K562 (cell line): ENCODE data around the gene ALOX12. TPM values are rescaled to one million over a fixed set of nuclear protein-coding genes. Genes with fewer than 3 reads are reported as not detected.
A peak's percentile ranks its signal among the peaks of the same experiment; 100 is the strongest.

Experiments
- ATAC-seq: fragments of 200-7000 bp; cut with Tn5 transposase; 3 replicates; pipeline ENCODE4 v1.9.1; 2020; ENCODE audit warnings: moderate library complexity
- BruUV-seq: library from RNA; stranded (reverse); fragments of 400-500 nt; replicated peaks from 2 replicates; lab custom pipeline; 2021; lab: Mats Ljungman, UMichigan
- CTCF ChIA-PET: fragments of 300-600 bp; formaldehyde crosslinking; extraction: SDS; loops from one replicate; lab custom pipeline; 2021; ENCODE audit warnings: low intra/inter-chr PET ratio; lab: Yijun Ruan, JAX
- POLR2A ChIA-PET: fragments of 300-600, 350-650 bp; sonication (Branson Sonifier 250); formaldehyde crosslinking; extraction: SDS; loops from one replicate; lab custom pipeline; 2021; ENCODE audit warnings: antibody characterized with exemption, inconsistent platforms; lab: Yijun Ruan, JAX
- DNase-seq, 4 experiments: peaks; one replicate each; pipeline versions ENCODE4 v3.0.0 to v3.0.0-alpha.2; 2011 to 2018; ENCODE audit warnings: low spot score in 3 of 4, mixed read lengths in 3 of 4; ENCODE audit errors: extremely low read depth in 1 of 4
- FAIRE-seq: peaks from 2 replicates; lab custom pipeline; 2011; peaks lifted over from hg19 to GRCh38; lab: Jason Lieb, UNC
- H2AFZ ChIP-seq: 2 replicates; pipeline ENCODE4 v1.6.0; 2011; ENCODE audit warnings: low read depth, low read length, control low read depth, inconsistent platforms
- H3K27ac ChIP-seq: fragments of 200-600 bp; 3 replicates; pipeline ENCODE4 v1.8.0; 2011; ENCODE audit warnings: low read depth, mild to moderate bottlenecking, control low read depth, inconsistent platforms, low read length, moderate library complexity, mixed read lengths; ENCODE audit errors: extremely low read depth
- H3K27me3 ChIP-seq, 2 experiments: fragments of 300-600 bp in 1 of 2; 2 replicates in 1 of 2; 3 replicates in 1 of 2; pipeline versions ENCODE4 v1.6.0 to v1.8.0; 2011; ENCODE audit warnings: inconsistent platforms in 2 of 2, low read length in 2 of 2, mild to moderate bottlenecking in 1 of 2, mixed read lengths in 1 of 2, moderate library complexity in 1 of 2; ENCODE audit not compliant: control insufficient read depth in 2 of 2, insufficient read depth in 2 of 2
- H3K36me3 ChIP-seq: fragments of 300-600 bp; 3 replicates; pipeline ENCODE4 v1.8.0; 2011; ENCODE audit warnings: mild to moderate bottlenecking, low read length, inconsistent platforms; ENCODE audit not compliant: control insufficient read depth, insufficient read depth
- H3K4me1 ChIP-seq, 2 experiments: fragments of 200-600 bp in 1 of 2; replicated peaks in 1 of 2; 2 replicates in 1 of 2; 3 replicates in 1 of 2; pipeline versions ENCODE4 v1.5.1 to v1.8.0; 2011; ENCODE audit warnings: inconsistent platforms in 2 of 2, low read length in 2 of 2, mild to moderate bottlenecking in 1 of 2, mixed read lengths in 1 of 2, moderate library complexity in 1 of 2; ENCODE audit not compliant: control insufficient read depth in 2 of 2, insufficient read depth in 2 of 2
- H3K4me2 ChIP-seq: 2 replicates; pipeline ENCODE4 v1.6.1; 2011; ENCODE audit warnings: low read length, control low read depth, inconsistent platforms, mixed read lengths; ENCODE audit not compliant: insufficient read depth
- H3K4me3 ChIP-seq: fragments of 200-600 bp; sonication (generic), shearing (Covaris generic); 2 replicates; pipeline ENCODE4 v1.5.1; 2016; ENCODE audit warnings: control low read depth, inconsistent platforms
- H3K79me2 ChIP-seq: fragments of 200-600 bp; 3 replicates; pipeline ENCODE4 v1.8.0; 2011; ENCODE audit warnings: low read length, inconsistent platforms; ENCODE audit not compliant: control insufficient read depth, insufficient read depth
- H3K9ac ChIP-seq, 2 experiments: 2 replicates each; pipeline versions ENCODE4 v1.6.0 to v1.6.1; 2011; ENCODE audit warnings: low read depth in 2 of 2, low read length in 2 of 2, control low read depth in 1 of 2, inconsistent platforms in 1 of 2, mild to moderate bottlenecking in 1 of 2, mixed read lengths in 1 of 2; ENCODE audit not compliant: insufficient read depth in 1 of 2
- H3K9me1 ChIP-seq: one replicate; pipeline ENCODE4 v1.6.0; 2011; ENCODE audit warnings: inconsistent platforms, mild to moderate bottlenecking, low read length, moderate library complexity; ENCODE audit not compliant: control insufficient read depth, insufficient read depth
- H3K9me3 ChIP-seq: replicated peaks from 2 replicates; pipeline ENCODE4 v1.5.1; 2011; ENCODE audit warnings: low read depth, low read length, inconsistent platforms; ENCODE audit not compliant: control insufficient read depth, insufficient read depth
- H4K20me1 ChIP-seq: replicated peaks from 2 replicates; pipeline ENCODE4 v1.6.1; 2011; ENCODE audit warnings: low read length, inconsistent platforms, mixed read lengths; ENCODE audit not compliant: control insufficient read depth, insufficient read depth
- ARID2 ChIP-seq: fragments of 450-650 bp; IDR thresholded peaks from 2 replicates; pipeline ENCODE4 v1.6.1; 2017; ENCODE audit warnings: antibody characterized with exemption, mild to moderate bottlenecking
- BMI1 ChIP-seq: fragments of 150-350 bp; IDR thresholded peaks from 2 replicates; pipeline ENCODE4 v1.6.1; 2014; ENCODE audit warnings: low read length
- CTCF ChIP-seq, 3 experiments: IDR thresholded peaks in 2 of 3; conservative IDR thresholded peaks in 1 of 3; 2 replicates each; pipeline ENCODE4 v1.5.1; 2011 to 2012; ENCODE audit warnings: low read length in 3 of 3, mild to moderate bottlenecking in 3 of 3, control low read depth in 2 of 3, improper control_type of control experiment in 1 of 3, inconsistent platforms in 1 of 3, low read depth in 1 of 3, mixed read lengths in 1 of 3, moderate library complexity in 1 of 3; ENCODE audit not compliant: insufficient read depth in 2 of 3
- DMBX1 ChIP-seq: fragments of 250-450 bp; sonication (Bioruptor Pico); IDR thresholded peaks from 2 replicates; pipeline ENCODE4 v1.8.0; 2022; ENCODE audit warnings: inconsistent platforms, mild to moderate bottlenecking, moderate library complexity, borderline replicate concordance
- E2F3 ChIP-seq: fragments of 250-450 bp; sonication (Bioruptor Pico); IDR thresholded peaks from 2 replicates; pipeline ENCODE4 v1.4.0; 2020; ENCODE audit warnings: mild to moderate bottlenecking
- GATAD2A ChIP-seq: fragments of 450-650 bp; IDR thresholded peaks from 2 replicates; pipeline ENCODE4 v1.6.1; 2017
- JUND ChIP-seq, 2 experiments: IDR thresholded peaks; 2 replicates in 1 of 2; 3 replicates in 1 of 2; pipeline ENCODE4 v1.6.1; 2011; ENCODE audit warnings: borderline replicate concordance in 2 of 2, low read depth in 2 of 2, low read length in 2 of 2, improper control_type of control experiment in 1 of 2, missing biosample characterization in 1 of 2, missing genetic modification characterization in 1 of 2, missing genetic modification reagents in 1 of 2
- NFATC3 ChIP-seq: fragments of 450-650 bp; IDR thresholded peaks from 2 replicates; pipeline ENCODE4 v1.6.1; 2017; ENCODE audit warnings: mild to moderate bottlenecking
- NR1H2 ChIP-seq: sonication (generic); formaldehyde crosslinking; IDR thresholded peaks from 2 replicates; pipeline ENCODE4 v1.4.0; 2020; ENCODE audit warnings: mild to moderate bottlenecking, missing genetic modification reagents
- PCBP2 ChIP-seq: fragments of 200-400 bp; formaldehyde crosslinking; IDR thresholded peaks from 2 replicates; pipeline ENCODE4 v1.6.1; 2018; ENCODE audit warnings: low read length, low read depth, mild to moderate bottlenecking, moderate library complexity; ENCODE audit not compliant: poor library complexity, severe bottlenecking
- POLR2AphosphoS2 ChIP-seq: IDR thresholded peaks from 2 replicates; pipeline ENCODE4 v1.6.1; 2012; ENCODE audit warnings: low read length, improper control_type of control experiment
- PTRF ChIP-seq: fragments of 450-650 bp; IDR thresholded peaks from 2 replicates; pipeline ENCODE4 v1.6.1; 2016; ENCODE audit warnings: mild to moderate bottlenecking, missing genetic modification characterization, missing compliant biosample characterization
- RB1 ChIP-seq: fragments of 450-650 bp; IDR thresholded peaks from 2 replicates; pipeline ENCODE4 v1.6.1; 2017; ENCODE audit warnings: low read depth, mild to moderate bottlenecking
- SMAD4 ChIP-seq: fragments of 250-450 bp; sonication (Bioruptor Pico); conservative IDR thresholded peaks from 2 replicates; pipeline ENCODE4 v1.8.0; 2021; ENCODE audit warnings: inconsistent platforms, mild to moderate bottlenecking, moderate library complexity
- STAT5A ChIP-seq: IDR thresholded peaks from 2 replicates; pipeline ENCODE4 v1.6.1; 2012; ENCODE audit warnings: low read length, inconsistent platforms, borderline replicate concordance
- TCF7 ChIP-seq: sonication (generic); IDR thresholded peaks from 2 replicates; pipeline ENCODE4 v1.6.1; 2016; ENCODE audit warnings: antibody characterized with exemption, borderline replicate concordance
- WHSC1 ChIP-seq: IDR thresholded peaks from one replicate; pipeline ENCODE4 v1.6.1; 2012; ENCODE audit warnings: low read length, control low read depth, inconsistent platforms
- ZNF583 ChIP-seq: fragments of 250-450 bp; sonication (Bioruptor Pico); IDR thresholded peaks from 2 replicates; pipeline ENCODE4 v1.4.0; 2020
- ZNF76 ChIP-seq: fragments of 250-450 bp; sonication (Bioruptor Pico); IDR thresholded peaks from 2 replicates; pipeline ENCODE4 v1.4.0; 2020; ENCODE audit warnings: mild to moderate bottlenecking, moderate library complexity, borderline replicate concordance
- WGBS: fragments of 100-300 bp; shearing (Covaris generic); methylation state at CpG from one replicate; pipeline ENCODE4 v1.1.6; 2016; ENCODE audit warnings: low coverage, mixed read lengths; ENCODE audit not compliant: insufficient coverage; ENCODE audit errors: missing lambda C conversion rate; 5-methylcytosine and 5-hydroxymethylcytosine counted together
- in situ Hi-C: fragments of 300-500 bp; cut with MboI; formaldehyde crosslinking; loops from 4 replicates; pipeline ENCODE4 v1.15.0; 2018; ENCODE audit warnings: inconsistent platforms, mixed read lengths
- intact Hi-C: fragments of 100-400 bp; cut with micrococcal nuclease; formaldehyde crosslinking; loops from 2 replicates; pipeline ENCODE4 v1.14.2; 2022
- polyA plus RNA-seq, 8 experiments: library from polyadenylated mRNA; depleted of rRNA in 4 of 8; stranded (reverse) in 5 of 8; unstranded in 3 of 8; fragments of >200 nt; fragmentation: Nextera tagmentation in 2 of 8; fragmentation: Illumina TruSeq in 1 of 8; extraction: Ambion mirVana in 2 of 8; extraction: Trizol in 1 of 8; gene quantifications; 2 replicates each; pipeline versions ENCODE4 v1.2.1 to v1.2.3, GENCODE V29; 2011 to 2014; ENCODE audit warnings: inconsistent platforms in 1 of 8, missing spikeins in 1 of 8
- total RNA-seq, 7 experiments: library from RNA; depleted of rRNA in 6 of 7; stranded (reverse); fragments of >200 nt in 6 of 7; fragmentation: Illumina TruSeq in 2 of 7; extraction: Trizol in 2 of 7; gene quantifications; 2 replicates each; pipeline versions ENCODE4 v1.2.1 to v1.2.3, GENCODE V29; 2011 to 2021; ENCODE audit warnings: low replicate concordance in 1 of 7

ALOX12 gene
- total and polyA plus RNA-seq, 9 of the 15 experiments (the other 6 are each of a cell fraction or from before 2014, with no cell fraction given), result 0.09 to 1.1 (median 0.47) TPM; not detected in 1

GRCh38 chr17:6998855-6999508 is 3.1 kb downstream of the ALOX12 start (continued):
- TF ChIP-seq ZNF583 (CRISPR knock-in tag) (no peak), NFATC3 (no peak), NR1H2 (no peak), E2F3 (CRISPR knock-in tag) (no peak), CTCF (IDR thresholded peaks at IDR 0.05 in 2 of 3, conservative IDR thresholded peaks at IDR 0.05 in 1 of 3; ENCODE audit: insufficient read depth in 2 of 3, low read depth in 1 of 3, low read length in 3 of 3) (no peak)

GRCh38 chr17:7001318-7001961 is 5.6 kb downstream of the ALOX12 start:
- Histone ChIP-seq H3K4me2 (no peak overlapping the region; the same call in 1 of the 2 replicates), H3K4me3 (no peak overlapping the region), H3K9me3 (no peaks in the 10 kb centered on the region), H3K36me3 (peaks cover 48% of the 10 kb centered on the region; the same call in 2 of the 3 replicates), H3K27me3 (no peaks in the 10 kb centered on the region), H3K27ac (no peak overlapping the region; the same call in 2 of the 3 replicates), H2AFZ (no peak overlapping the region), H3K9ac (no peak overlapping the region), H3K9me1 (no peaks in the 10 kb centered on the region), H4K20me1 (no peaks in the 10 kb centered on the region), H3K4me1 (peaks cover 9 to 29% of the 10 kb centered on the region in 2 experiments), H3K79me2 (peaks cover 8% of the 10 kb centered on the region; the same call in 2 of the 3 replicates)
- in situ Hi-C loops (no loop called here), intact Hi-C loops (loop anchor here (1.0 kb wide), 1 partner anchor 88 kb away; no protein-coding TSS in a partner anchor)
- WGBS, result 56% methylated on average over 10 of the region's 10 CpGs
- FAIRE-seq, result peak; percentile 85
- BruUV-seq, result no TSS peak
- peak in 2 of 4 experiments; percentile 32 to 70 for DNase-seq
- CTCF ChIA-PET, result interaction anchor here (1.3 to 2.9 kb wide), 4 partner anchors 88 to 335 kb away, joined by 4 to 15 read pairs (median 6); no protein-coding TSS in a partner anchor
- POLR2A ChIA-PET, result no interaction called here
- ATAC-seq, result peak; percentile 21; the same call in 1 of the 3 replicates
- TF ChIP-seq SMAD4 (0 out of 2 replicates have a peak, but pooled peaks have one; percentile 21), DMBX1 (CRISPR knock-in tag) (peak; percentile 63; the same call in 1 of the 2 replicates), ZNF76 (CRISPR knock-in tag) (no peak), POLR2AphosphoS2 (no peak), WHSC1 (no peak), RB1 (0 out of 2 replicates have a peak, but pooled peaks have one; percentile 32), PCBP2 (no peak), STAT5A (no peak), ARID2 (0 out of 2 replicates have a peak, but pooled peaks have one; percentile 37), TCF7 (no peak), NFATC3 (no peak), GATAD2A (no peak), PTRF (tag) (no peak), JUND (IDR thresholded peaks at IDR 0.05; ENCODE audit: borderline replicate concordance, low read depth, low read length) (peak; percentile 39; the same call in 1 of the 2 replicates), JUND (tag; IDR thresholded peaks at IDR 0.05; ENCODE audit: borderline replicate concordance, low read depth, low read length) (no peak; the same call in 2 of the 3 replicates), BMI1 (no peak)
